Suprapubic skin (tissue), 3 donors: Measurements from ENCODE around the gene DNAJC28.

Experiments
- CTCF ChIP-seq, 2 donors: fragments of 200-600 bp in 1 of 2; fragments of 450-650 bp in 1 of 2; sonication (generic) in 1 of 2; IDR thresholded peaks; one replicate each; pipeline ENCODE4 v1.5.1; 2016 to 2019; ENCODE audit warnings: antibody characterized with exemption in 2 of 2, mild to moderate bottlenecking in 1 of 2, moderate library complexity in 1 of 2
- POLR2AphosphoS5 ChIP-seq, 3 donors: sonication (generic); formaldehyde crosslinking; IDR thresholded peaks; one replicate each; pipeline ENCODE4 v1.6.1; 2017; ENCODE audit warnings: antibody characterized with exemption in 3 of 3

DNA sequence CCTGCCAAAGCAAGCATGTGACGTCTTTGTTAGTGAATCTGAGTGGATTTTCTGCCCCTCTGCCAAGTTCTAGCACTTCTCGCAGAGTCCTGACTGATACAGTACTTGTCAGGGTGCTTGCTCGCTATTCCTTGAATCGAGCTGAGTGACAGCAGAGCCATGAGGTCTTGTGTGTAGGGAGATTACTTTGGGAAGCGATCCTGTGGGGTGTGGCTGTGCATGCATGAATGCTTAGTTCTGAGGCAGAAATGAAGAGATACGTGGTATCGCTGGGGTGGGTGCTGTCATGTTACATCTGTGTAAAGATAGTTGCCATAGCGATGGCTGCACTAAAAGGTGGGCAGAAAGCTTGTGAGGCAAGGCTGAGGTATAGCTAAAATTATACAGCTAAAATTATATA lies 19.3 kb upstream of the DNAJC28 start:
- TF ChIP-seq CTCF (IDR thresholded peaks at IDR 0.05) (no peak), POLR2AphosphoS5 (IDR thresholded peaks at IDR 0.05) (no peak)
